Glutamatergic neuron (in vitro differentiated cells): ENCODE results near the gene CCDC192. TPM values are rescaled to one million over a fixed set of nuclear protein-coding genes. Genes with fewer than 3 reads are reported as not detected.

ENCODE experiments used
- DNase-seq: peaks from one replicate; pipeline ENCODE4 v3.0.0; 2022
- H3K27ac Mint-ChIP-seq: one replicate; pipeline ENCODE4 v1.8.0; 2020; ENCODE audit warnings: mild to moderate bottlenecking, mixed read lengths, inconsistent platforms; ENCODE audit not compliant: unreplicated experiment
- H3K27me3 Mint-ChIP-seq: one replicate; pipeline ENCODE4 v1.8.0; 2020; ENCODE audit warnings: mild to moderate bottlenecking, moderate library complexity, mixed read lengths, inconsistent platforms; ENCODE audit not compliant: unreplicated experiment
- H3K36me3 Mint-ChIP-seq: one replicate; pipeline ENCODE4 v1.8.0; 2020; ENCODE audit warnings: mild to moderate bottlenecking, mixed read lengths, inconsistent platforms; ENCODE audit not compliant: unreplicated experiment
- H3K4me1 Mint-ChIP-seq: one replicate; pipeline ENCODE4 v1.8.0; 2020; ENCODE audit warnings: mild to moderate bottlenecking, low read depth, mixed read lengths, inconsistent platforms; ENCODE audit not compliant: unreplicated experiment
- H3K4me3 Mint-ChIP-seq: one replicate; pipeline ENCODE4 v1.8.0; 2020; ENCODE audit warnings: mild to moderate bottlenecking, mixed read lengths, inconsistent platforms; ENCODE audit not compliant: unreplicated experiment
- H3K9me3 Mint-ChIP-seq: one replicate; pipeline ENCODE4 v1.8.0; 2020; ENCODE audit warnings: mild to moderate bottlenecking, moderate library complexity, mixed read lengths, inconsistent platforms; ENCODE audit not compliant: unreplicated experiment
- total RNA-seq: library from RNA; stranded (reverse); fragmentation: NEBNext Ultra II Directional; extraction: Animal tissue kit (Norgen Biotek cat#: 25700); gene quantifications from one replicate; pipeline ENCODE4 v1.2.1, GENCODE V29; 2021; ENCODE audit not compliant: unreplicated experiment
- TF ChIP-seq, protein P1 (sequence below): fragments of 200-600 bp; sonication (generic); IDR thresholded peaks from one replicate; pipeline ENCODE4 v1.5.0; 2021; ENCODE audit not compliant: partially characterized antibody, unreplicated experiment

The CCDC192 gene
- total RNA-seq, 1 donor from 2014 or later = not detected

DNA sequence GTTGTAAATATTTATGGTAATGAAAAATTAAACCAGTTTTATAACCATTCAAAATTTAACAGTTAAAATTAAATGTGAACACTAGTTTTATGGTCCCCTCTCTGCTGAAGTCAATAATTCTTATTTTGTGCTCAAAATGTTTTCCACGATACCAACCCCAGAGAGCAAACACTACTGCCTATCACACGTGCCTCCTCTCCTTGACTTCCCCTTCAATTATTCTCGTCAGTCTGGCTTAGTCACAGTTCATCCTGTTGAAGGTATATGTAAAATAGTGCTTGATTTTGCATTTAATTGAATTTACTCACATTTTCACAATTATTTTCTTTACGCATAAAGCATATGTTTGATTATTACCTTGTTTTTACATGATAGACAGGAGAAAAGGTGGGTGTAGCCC lies 148.8 kb downstream of the CCDC192 start:
- TF ChIP-seq, protein P1, sequence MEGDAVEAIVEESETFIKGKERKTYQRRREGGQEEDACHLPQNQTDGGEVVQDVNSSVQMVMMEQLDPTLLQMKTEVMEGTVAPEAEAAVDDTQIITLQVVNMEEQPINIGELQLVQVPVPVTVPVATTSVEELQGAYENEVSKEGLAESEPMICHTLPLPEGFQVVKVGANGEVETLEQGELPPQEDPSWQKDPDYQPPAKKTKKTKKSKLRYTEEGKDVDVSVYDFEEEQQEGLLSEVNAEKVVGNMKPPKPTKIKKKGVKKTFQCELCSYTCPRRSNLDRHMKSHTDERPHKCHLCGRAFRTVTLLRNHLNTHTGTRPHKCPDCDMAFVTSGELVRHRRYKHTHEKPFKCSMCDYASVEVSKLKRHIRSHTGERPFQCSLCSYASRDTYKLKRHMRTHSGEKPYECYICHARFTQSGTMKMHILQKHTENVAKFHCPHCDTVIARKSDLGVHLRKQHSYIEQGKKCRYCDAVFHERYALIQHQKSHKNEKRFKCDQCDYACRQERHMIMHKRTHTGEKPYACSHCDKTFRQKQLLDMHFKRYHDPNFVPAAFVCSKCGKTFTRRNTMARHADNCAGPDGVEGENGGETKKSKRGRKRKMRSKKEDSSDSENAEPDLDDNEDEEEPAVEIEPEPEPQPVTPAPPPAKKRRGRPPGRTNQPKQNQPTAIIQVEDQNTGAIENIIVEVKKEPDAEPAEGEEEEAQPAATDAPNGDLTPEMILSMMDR = no peak
- Mint-ChIP-seq H3K36me3 (peaks cover 13% of the 10 kb centered on the region), H3K27ac (no peak overlapping the region), H3K4me1 (no peaks in the 10 kb centered on the region), H3K27me3 (peaks cover 1% of the 10 kb centered on the region), H3K9me3 (peaks cover 4% of the 10 kb centered on the region), H3K4me3 (no peak overlapping the region)
- DNase-seq = no peak

DNA sequence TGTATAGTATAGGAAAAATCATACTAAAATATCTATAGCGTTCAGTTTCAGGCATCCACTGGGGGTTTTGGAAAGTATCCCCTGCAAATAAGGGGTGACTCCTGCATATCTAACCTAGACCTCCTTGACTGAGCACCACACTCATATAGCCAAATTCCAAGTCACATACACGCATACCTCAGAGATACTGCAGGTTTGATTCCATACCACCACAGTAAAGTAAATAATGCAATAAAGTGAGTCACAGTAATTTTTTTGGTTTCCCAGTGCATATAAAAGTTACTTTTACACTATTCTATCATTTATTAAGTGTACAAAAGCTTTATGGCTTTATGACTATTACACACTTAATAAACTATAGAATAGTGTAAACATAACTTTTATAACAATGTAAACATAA lies 151.3 kb downstream of the CCDC192 start:
- no peak for DNase-seq
- Mint-ChIP-seq H3K36me3 (peaks cover 14% of the 10 kb centered on the region), H3K4me3 (no peak overlapping the region), H3K9me3 (peaks cover 4% of the 10 kb centered on the region), H3K27me3 (no peaks in the 10 kb centered on the region), H3K4me1 (no peaks in the 10 kb centered on the region), H3K27ac (no peak overlapping the region)
- TF ChIP-seq, protein P1 = no peak

DNA sequence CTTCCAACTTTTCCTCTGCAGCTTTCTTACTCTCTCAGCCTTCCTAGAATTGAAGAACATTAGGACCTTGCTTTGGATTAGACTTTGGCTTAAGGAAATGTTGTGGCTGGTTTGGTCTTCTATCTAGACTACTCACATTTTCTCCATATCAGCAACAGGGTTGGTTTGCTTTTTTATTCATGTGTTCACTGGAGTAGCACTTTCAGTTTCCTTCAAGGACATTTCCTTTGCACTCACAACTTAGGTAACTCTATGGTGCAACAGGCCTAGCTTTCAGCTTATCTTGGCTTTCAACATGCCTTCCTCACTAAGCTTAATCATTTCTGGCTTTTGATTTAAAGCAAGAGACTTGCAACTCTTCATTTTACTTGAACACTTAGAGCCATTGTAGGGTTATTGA lies 153.1 kb downstream of the CCDC192 start:
- TF ChIP-seq, protein P1 = no peak
- H3K4me3 Mint-ChIP-seq = no peak overlapping the region
- DNase-seq = no peak
- H3K36me3 Mint-ChIP-seq = peaks cover 18% of the 10 kb centered on the region
- no peaks in the 10 kb centered on the region for H3K27me3 Mint-ChIP-seq
- no peak overlapping the region for H3K27ac Mint-ChIP-seq
- peaks cover 4% of the 10 kb centered on the region for H3K9me3 Mint-ChIP-seq
- no peaks in the 10 kb centered on the region for H3K4me1 Mint-ChIP-seq

DNA sequence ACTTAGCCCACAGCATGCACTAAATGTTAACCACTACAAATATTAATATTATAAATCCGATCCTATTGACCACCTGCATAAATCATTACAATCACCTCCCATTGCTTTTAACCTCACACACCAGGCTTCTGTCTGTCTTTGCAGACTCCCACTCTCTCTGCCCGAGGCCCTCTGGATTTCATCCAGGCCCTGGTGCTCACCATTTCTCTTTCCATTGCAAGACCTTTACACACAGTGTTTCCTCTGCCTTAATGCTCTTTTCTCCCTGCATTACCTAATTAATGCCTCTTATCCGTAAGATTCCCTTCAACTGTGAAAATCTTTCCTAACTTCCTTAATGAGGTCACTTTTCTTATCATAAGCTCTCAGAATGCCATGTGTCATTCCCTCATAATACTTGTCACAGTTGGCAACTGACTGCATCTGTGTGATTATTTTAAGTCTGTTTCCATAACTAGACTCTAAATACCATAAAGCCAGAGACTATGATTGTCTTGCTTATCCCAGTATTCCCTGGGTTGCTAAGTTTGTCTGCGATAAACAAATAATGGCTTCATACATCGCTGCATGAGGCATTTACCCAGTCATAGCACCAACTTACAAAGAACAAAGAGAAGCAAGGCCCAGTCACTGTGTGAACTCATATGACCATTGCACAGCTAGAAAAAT lies 155.1 kb downstream of the CCDC192 start:
- Mint-ChIP-seq H3K27ac (no peak overlapping the region), H3K27me3 (no peaks in the 10 kb centered on the region), H3K4me1 (no peaks in the 10 kb centered on the region), H3K36me3 (peaks cover 18% of the 10 kb centered on the region), H3K9me3 (peaks cover 4% of the 10 kb centered on the region), H3K4me3 (no peak overlapping the region)
- TF ChIP-seq, protein P1 = no peak
- DNase-seq = no peak

DNA sequence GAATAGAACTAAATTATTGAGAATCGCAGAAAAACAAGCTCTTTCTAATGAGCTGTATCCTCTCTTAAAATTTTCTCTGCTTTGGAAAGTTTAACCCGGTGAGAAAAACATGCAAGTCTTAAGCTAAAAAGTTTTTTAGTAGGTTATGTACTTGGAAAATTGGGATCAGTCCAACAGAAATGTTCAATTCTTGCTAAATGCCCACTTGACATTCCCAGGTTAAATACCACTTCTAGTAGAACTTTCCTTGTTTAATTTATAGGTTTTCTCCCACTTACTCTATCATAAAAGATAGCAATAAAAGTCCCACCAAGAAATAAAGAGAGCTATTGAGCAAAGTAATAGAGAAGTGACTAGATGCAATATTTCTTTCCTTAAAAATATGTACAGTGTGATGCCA lies 157.1 kb downstream of the CCDC192 start:
- TF ChIP-seq, protein P1 = no peak
- Mint-ChIP-seq H3K36me3 (peaks cover 10% of the 10 kb centered on the region), H3K4me1 (no peaks in the 10 kb centered on the region), H3K27ac (no peak overlapping the region), H3K9me3 (peaks cover 2% of the 10 kb centered on the region), H3K4me3 (no peak overlapping the region), H3K27me3 (no peaks in the 10 kb centered on the region)
- no peak for DNase-seq
